Fibroblast of skin of left biceps (primary cell): Measurements from ENCODE around the gene GFOD2.
"Not testable (repeated sequence)": the region's sequence is repeated elsewhere in the genome, so short reads cannot be mapped to it uniquely, and the experiment has no call there.

ENCODE experiments used
- DNase-seq, 2 experiments: peaks; one replicate each; pipeline ENCODE4 v3.0.0-alpha.2; 2013; ENCODE audit warnings: low read depth in 2 of 2

The GFOD2 gene

DNA sequence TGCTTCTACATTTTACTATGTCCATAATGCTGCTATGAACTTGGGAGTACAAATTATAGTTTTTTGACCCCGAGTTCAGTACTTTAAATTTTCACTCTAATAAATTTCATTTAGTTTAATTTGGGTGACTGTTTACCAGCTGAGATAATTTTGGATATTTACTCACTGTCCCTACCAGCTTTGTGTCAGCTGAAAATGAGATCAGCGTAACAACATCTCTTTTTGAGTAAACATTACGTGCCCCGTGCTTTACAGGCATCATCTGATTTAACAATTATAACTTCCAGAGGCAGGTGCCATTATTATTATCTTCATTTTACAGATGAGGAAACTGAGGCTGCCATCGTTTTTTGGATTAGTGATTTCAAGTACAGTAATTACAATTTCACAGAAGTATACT lies 15.0 kb downstream of the GFOD2 start:
- DNase-seq, result no peak

DNA sequence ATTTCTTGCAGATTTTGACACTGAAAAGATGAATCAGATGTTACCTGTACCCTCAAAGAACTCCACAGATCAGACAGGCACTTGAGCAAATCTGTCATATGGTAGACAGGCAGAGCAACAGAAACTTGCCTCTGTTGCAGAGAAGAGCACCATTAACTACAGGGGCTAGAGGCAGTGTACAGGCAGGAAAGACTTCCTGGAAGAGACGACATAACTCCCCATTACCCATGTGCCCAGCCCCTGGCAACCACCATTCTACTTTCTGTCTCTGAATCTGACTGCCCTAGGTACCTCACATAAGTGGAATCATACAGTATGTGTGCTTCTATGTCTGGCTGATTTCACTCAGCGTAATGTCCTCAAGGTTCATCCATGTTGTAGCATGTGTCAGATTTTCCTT lies 15.5 kb downstream of the GFOD2 start:
- no peak for DNase-seq

DNA sequence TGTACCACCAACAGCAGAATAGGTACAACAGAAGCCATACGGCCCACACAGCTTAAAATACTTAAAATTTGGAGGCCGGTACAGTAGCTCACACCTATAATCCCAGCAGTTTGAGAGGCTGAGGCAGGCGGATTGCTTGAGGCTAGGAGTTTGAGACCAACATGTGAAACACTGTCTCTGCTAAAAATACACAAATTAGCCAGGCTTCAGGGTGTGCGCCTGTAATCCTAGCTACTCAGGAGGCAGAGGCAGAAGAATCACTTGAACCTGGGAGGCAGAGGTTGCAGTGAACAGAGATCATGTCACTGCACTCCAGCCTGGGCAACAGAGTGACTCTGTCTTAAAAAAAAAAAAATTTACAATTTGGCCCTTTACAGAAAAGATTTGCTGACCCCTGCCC lies 17.0 kb downstream of the GFOD2 start:
- DNase-seq, result no peak

DNA sequence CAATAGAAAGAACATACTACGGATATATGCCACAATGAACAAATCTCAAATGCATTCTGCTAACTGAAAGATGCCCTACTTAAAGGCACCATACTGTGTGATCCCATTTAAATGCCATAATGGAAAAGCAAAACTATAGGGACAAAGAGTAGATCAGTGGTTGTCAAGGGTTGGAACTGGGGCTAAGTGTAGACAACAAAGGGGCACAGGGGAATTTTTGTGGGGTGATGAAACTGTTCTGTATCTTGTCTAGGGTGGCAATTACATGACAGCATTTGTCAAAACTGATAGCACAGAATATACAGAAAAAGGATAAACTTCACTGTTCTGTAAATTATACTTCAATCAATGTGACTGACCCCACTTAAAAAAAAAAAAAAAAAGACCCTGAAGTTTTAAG lies 17.7 kb downstream of the GFOD2 start:
- no peak for DNase-seq

DNA sequence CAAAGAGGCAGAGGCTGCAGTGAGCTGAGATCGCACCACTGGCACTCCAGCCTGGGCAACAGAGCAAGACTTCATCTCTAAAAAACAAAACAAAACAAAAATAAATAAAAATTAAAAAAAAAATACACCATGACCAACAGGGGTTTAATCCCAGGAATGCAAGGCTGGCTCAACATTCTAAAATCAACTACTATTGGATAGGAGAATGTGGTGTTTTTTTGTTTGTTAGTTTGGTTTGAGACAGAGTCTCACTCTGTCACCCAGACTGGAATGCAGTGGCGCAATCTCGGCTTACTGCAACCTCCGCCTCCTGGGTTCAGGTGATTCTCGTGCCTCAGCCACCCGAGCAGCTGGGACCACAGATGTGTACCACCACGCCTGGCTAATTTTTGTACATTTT lies 19.9 kb downstream of the GFOD2 start:
- no peak for DNase-seq

DNA sequence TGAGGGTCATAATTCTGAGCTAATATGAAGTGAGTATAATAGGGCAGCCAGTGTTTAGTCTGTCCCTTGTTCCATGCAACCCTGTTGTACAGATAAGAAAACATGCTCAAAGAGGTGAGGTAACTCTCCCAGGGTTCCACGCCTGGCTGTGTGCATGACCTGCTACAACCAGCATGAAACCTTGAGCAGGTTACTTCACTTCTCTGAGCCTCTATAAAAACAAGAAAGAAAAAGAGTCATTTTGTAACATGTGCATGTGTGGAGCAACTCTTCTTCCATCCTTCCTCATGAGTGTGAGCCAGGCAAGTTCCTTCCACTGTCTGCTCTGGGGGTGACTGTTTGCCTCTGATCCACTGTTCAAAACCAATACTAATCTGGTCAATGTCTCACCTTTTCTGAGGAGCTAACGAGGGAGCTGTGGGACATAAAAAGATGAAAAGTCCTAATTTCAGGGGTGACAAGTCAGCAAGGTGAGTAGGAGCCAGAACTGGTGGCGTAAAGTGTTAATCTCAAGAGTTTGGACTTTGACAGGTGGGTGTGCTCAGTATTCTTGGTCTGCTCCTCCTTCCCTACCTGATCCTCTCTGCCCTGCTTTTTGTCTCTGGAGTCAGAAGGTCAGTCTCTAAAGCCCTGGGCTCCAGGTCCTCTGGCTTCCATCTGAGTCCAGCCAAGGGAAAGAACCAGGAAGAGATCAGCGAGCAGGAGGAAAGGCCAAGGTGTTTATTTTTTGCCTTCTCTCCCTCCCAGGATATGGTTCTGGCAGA lies 21.5 kb downstream of the GFOD2 start:
- no peak for DNase-seq

DNA sequence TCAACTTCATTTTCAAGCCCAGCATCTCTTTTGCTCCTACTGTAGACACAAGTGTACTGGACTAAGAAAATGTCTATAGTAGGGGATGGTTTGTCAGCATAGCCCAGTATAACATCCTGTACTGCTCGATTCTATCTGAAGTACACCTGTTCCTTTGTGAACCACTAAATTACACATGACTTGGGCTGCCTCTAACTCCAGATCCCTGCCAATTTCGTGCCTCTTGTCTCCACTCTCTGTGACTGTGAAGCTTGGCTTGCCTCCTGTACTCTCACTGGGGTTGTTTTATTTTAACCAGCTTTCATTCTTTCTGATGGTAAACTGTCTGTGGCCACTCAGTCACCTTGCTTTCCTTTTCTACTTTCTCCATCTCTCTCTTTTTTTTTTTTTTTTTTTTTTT lies 24.5 kb downstream of the GFOD2 start:
- DNase-seq, result no peak

DNA sequence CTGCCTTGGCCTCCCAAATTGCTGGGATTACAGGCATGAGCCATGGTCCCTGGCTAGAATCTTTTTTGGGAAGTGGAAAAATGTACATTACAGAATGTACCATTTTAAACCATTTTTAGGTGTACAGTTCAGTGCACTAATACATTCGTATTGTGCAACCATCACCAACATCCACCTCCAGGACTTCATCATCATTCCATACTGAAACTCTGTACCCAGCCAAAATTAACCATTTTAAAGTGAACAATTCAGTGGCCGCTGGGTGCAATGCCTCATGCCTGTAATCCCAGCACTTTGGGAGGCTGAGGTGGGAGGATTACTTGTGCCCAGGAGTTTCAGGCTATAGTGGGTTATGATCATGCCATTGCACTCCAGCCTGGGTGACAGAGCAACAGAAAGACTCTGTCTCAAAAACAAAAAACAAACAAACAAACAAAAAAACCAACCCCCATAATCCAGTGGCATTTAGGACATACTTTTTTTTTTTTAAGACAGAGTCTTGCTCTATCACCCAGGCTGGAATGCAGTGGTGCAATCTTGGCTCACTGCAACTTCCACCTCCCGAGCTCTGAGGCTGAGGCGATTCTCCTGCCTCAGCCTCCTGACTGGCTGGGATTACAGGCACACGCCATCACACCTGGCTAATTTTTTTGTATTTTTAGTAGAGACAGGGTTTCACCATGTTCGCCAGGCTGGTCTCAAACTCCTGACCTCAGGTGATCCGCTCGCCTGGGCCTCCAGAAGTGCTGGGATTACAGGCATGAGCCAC lies 25.4 kb downstream of the GFOD2 start:
- not testable (repeated sequence) for DNase-seq

DNA sequence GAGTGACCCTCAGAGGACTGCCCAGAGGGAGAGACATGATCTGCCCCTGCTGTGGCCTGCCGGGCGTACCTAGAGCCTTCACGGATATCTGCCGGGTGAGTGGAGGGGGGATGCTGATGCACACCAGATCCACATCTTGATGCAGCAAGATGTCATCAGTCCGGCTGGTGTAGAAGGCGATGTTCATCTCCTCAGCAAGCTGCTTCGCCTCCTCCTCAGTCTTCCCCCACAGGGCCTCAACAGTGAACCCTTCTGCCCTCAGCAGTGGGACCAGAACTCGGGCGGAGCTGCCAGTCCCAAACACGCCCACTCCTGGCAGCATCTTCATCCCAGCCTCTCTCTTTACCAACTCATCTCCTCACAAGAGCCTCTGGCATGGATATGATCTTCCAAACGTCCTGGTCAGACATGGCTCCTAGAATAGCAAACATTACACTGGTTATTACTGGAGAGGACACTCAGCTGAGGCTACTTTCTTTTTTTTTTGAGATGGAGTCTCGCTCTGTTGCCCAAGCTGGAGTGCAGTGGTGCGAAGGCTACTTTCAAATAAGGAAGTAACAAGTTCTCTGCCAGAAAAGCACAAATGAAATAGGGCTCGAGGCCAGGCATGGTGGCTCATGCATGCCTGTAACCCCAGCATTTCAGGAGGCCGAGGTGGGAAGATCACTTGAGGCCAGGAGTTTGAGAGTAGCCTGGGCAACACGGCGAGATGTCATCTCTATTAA lies 33.6 kb downstream of the GFOD2 start:
- no peak for DNase-seq

DNA sequence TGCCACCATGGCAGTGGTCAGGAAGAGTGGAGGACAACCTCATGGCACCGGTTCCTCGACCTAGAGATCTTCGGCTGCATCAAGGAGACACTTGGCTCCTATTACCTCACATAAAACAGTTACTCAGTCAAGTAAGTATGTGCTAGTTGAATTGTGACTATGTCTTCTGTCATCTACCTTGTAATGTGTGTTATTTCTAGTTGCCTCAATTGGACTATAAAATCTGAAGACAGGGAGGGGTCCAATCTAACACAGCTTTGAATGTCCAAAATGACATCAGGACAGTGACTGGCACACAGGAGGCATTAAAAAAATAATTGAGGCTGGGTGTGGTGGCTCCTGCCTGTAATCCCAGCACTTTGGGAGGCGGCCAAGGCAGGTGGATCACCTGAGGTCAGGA lies 35.3 kb downstream of the GFOD2 start:
- no peak for DNase-seq

DNA sequence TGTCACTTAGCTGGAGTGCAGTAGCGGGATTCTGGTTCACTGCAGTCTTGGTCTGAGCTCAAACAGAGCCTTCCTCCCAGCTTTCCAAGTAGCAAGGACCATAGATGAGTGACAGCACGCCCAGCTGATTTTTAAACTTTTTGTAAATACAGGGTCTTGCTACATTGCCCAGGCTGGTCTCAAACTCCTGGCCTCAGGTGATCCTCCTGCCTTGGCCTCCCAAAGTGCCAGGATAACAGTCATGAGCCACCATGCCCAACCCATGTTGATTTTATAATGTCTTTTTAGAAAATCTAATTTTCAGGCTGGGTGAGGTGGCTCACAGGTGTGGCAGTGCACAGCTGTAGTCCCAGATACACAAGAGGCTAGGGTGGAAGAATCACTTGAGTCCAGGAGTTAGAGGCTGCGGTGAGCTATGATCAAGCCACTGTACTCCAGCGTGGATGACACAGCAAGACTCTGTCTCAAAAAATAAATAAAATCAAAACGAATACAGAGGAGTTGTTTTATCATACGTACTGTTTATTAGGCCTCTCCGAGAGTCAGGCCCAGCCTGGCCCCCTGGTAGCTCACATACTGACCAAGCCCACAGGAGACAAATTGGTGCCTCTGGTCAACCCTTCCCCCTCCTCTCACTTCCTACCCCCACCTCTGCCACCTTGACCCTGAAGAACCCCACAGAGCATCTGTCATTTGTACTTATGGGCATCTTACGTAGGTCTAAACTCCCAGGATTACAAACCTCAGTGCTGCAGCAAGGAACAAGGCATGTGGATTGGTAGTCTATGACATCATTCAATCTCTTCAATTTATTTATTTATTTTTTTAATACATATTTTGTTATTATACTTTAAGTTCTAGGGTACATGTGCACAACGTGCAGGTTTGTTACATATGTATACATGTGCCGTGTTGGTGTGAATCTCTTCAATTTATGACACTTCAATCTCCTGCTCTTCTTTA lies 38.9 kb downstream of the GFOD2 start:
- no peak for DNase-seq

DNA sequence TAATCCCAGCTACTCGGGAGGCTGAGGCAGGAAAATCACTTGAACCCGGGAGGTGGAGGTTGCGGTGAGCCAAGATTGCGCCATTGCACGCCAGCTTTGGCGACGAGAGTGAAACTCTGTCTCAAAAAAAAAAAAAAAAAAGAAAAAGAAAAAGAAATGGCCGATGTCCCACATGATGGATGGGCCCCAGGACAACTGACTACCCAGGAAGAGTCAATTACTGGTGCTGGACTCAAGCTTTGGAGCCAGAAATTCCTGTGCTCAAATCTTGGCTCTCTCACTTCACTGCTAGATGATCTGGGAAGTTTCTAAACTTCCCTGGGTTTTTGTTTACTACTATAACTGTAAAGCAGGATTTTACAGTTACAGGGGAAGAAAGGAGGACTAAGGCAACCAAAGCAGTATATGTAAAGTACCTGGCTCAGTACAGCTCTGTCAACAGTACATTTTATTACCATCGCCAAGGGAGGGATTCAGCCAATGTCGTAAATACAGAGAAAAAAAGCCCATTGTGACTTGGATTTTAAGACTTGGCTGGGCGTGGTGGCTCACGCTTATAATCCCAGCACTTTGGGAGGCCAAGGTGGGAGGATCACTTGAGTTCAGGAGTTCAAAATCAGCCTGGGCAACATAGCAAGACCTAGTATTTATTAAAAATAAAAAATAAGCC lies 40.6 kb downstream of the GFOD2 start:
- DNase-seq, result no peak

DNA sequence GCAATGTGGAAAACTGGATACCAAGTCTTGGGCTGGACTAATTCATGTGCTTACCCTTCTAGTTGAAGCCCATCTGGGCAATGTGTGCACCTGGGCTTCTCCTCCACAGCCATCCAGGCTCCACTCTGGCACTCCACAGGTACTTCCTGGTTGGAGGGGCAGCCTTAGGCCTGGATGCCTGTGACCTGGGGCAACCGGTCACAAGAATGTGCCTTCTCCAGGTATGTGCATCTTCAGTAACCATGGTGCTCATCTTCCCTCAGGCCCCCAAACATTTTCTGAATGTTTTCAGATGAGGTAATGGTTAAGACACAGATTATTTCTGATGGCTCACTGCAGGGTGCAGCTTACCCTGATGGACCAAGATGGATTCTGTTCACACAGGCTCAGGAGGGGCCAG lies 41.4 kb downstream of the GFOD2 start:
- DNase-seq, result no peak

DNA sequence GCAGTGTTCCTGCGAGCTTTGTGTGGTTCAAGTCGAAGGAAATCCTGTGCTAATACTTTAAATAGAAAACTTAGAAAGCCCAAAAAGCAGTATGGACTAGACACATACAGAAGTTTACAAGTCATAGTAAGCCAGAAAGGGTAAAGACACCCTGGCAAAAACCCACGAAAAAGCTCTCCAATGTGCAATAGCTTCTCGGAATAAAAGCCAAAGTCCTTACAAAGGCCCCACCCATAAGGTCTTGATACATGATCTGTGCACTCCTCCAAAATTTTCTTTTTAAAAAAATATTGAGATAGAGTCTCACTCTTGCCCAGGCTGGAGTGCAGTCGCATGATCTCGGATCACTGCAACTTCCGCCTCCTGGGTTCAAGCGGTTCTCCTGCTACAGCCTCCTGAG lies 42.2 kb downstream of the GFOD2 start:
- DNase-seq, result no peak

DNA sequence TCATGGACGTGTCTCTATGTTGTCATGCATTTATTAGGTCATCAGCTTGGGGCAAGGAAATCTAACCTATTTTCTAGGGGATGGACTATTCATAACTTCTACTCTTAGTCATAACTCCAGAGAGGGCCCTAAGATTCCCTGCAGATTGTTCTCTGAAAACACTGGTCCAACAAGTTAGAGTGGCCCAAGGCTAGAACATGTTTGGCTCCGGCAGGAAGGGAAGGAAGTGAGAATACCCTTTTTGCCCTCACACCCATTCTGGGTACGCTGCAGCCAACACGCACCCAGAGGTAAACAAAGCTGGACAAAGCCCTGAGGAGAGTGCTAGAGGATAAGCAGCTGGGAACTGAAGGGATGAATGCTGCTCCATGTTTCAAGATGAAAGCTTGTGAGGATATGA lies 42.6 kb downstream of the GFOD2 start:
- DNase-seq, result no peak

DNA sequence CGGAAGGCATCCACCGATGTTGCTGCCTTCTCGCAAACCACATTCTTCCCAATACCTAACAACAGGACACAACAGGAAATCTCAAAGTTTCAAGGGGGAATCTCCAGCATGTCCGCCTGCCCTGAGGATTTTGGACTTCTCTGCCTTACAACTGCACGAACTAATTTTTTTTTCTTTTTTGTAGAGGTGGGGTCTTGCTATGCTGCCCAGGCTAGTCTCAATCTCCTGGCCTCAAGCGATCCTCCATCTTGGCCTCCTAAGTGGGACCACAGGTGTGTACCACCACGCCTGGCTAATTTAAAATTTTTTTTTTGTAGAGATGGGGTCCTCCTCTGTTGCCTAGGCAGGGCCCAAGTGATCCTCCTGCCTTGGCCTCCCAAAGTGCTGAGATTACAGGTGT lies 43.1 kb downstream of the GFOD2 start:
- DNase-seq, result no peak

DNA sequence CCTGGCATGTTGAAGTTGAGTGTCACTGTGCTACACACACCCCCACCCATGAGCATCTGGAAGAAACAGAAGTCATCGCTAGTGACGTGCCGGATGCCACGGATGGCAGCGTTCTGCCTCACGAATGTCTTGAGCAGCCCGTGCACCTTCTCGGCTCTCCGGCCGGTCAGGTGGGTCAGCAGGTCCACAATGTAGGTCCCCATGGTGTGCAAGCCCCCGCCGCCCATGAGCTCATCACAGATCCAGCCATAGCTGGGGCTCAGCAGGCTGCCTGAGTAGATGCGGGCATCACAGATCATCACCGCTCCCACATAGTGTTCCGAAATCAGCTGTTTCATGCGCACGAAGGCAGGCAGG lies 43.6 kb downstream of the GFOD2 start:
- DNase-seq, result no peak

DNA sequence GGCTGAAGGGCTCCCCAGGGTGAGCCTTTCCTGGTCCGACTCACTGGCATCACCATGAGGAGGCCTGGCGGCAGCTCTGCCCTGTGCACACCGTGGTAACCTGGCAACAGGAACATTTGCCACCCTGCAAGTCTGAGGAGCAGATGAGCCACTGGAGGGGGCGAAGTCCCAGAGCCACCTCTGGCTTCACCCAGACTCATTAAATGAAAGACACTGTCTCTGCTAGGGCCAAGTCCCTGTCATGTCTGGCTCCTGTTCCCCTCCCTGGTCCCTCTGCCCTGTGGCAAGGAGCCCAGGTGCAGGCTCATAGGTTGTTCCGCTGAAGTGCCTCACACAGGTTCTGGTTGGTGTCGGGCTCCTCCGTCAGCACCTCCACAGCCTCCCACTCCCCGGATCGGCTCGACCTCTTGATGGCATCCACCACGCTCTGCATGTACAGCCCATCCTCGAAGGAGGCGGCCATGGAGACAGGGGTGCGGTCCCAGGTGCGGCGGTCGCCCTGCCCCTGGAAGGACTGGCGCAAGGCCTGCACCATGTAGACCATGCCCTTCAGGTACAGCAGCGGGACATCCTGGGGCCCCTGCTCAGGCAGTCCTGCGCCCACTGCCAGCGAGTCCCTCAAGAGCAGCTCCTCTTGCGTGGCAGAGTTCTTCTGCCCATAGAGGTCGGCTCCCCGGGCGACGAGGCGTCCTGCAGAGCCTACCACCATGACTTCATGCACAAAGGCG lies 44.1 kb downstream of the GFOD2 start:
- no peak for DNase-seq

DNA sequence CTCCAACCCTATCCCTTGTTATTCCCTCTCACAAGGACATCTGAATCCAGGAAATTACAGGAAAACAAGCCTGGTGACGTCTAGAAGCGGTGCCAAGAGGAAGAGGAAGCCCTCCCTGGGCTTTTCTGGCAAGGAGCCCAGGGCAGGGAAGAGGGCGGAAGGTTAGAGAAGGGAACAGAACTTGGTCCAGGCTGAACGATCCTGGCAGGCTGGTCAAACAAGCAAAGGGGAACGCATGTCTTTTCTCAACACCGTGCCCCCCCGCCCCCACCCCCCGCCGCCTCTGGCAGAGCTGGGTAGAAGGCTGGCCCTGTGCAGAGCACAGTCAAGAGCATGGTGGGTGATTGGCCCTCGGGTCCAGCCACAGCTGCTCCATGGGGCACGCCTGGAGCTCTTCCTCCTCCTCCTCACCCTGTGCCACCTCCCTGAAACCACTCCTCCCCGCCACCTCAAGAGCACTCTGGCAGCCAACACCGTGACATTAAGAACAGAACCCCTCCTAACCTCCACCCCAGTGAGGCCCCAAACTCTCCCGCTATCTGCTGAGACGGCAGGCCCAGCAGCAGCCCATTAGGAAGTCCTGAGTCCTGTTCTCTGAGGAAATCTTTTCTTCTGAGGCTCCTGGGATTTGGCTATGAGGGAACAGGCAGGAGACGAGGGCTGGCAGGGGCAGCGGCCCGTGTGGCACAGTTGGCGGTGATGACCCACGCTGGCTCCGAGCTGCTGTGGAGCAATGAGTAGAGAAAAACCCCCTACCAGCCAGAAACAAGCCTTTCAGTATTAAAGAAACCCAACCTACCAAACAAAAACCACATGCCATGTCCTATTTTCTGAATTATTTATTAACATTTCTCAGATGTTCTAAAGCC lies 45.2 kb downstream of the GFOD2 start:
- DNase-seq, result no peak
